H54 (cell line): ENCODE results near the gene HADHA.

ENCODE experiments used
- DNase-seq: peaks from one replicate; pipeline ENCODE4 v3.0.0; 2011; ENCODE audit warnings: low spot score, mixed read lengths; ENCODE audit not compliant: insufficient read length
- FAIRE-seq: peaks from 3 replicates; lab custom pipeline; 2011; peaks lifted over from hg19 to GRCh38; lab: Jason Lieb, UNC
- POLR2A ChIP-seq: IDR thresholded peaks from 2 replicates; pipeline ENCODE4 v1.6.1; 2011; ENCODE audit warnings: low read depth, mild to moderate bottlenecking, low read length

HADHA gene

DNA sequence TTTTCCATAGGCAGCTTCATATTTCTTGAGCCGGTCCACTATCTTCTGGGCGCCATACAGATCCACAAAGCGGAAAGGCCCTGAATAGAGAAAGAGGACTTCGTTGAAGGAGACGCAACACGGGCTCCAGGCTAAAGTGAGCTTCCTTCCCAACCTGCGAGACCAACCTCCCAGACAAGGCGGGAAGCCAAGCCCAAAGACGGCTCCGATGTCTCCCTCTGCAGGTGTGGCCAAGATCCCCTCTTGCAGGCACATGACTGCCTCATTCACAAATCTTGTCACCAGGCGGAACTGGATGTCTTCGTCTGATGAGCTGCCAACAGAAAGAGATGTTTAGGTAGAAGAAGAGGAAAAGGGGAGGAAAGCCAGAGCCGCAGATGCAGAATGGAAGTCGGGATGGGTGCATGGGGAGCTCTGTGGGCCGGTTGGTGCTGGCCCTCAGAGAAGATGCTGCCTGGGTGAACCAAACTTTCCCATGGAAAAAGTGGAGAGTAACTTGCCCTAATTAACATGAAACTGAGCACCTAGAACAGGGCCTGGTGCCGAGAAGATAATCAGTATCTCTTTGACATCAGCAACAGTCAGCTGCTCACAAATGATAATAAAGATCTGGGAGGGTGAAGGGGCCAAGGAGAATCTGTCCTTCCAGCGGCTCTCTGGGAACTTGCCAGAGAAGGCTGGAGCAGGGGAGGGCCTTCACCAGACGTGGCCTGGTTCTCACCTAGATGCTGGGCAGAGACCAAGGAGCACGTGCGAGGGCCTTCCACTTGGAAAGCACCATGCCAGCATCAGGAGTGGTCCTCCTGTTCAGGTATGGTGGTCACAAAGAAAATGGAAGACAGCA lies 52.9 kb downstream of the HADHA start:
- no peak for FAIRE-seq
- DNase-seq = no peak

DNA sequence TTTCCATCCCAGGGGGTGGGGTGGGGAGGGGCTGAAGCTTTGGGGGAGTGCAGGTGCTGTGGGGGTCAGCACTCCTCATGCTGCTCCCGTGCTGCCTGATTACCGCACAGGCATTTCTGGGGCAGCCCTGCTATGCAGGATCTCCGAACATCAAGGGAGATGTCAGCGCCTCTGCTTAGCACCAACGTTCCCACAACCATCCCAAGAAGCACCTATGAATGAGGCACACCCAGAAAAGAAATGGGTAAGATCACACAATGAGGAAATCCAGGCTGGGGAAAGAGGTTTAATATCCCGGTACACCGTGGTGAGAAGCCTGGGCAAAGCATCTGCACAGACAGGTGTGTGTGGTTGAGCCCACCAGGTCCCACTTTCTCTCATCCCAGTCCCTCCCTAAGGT lies 54.1 kb downstream of the HADHA start:
- FAIRE-seq (no peak), DNase-seq (no peak)
- TF ChIP-seq POLR2A = no peak

More for the DNA sequence above, 52.9 kb downstream of the HADHA start:
- TF ChIP-seq POLR2A = no peak

DNA sequence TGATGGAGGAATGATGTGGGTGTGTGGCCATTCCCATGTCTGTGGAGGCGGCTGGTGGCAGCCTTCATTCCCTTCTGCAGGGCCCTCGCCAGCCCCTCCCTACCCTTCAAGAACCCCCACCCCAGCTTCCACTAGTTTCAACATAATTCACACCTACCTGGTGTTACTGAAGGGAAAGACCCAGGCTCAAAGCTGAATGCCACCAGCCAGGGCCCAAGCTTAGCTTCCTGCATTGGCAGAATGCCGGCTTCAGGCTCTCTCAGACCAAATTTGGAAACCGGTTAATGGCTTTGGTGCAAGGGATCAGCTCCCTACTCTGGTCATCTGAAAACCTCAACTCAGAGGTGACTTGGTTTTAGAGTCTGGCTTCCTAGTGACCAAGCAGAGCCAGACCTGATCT lies 54.7 kb downstream of the HADHA start:
- no peak for FAIRE-seq
- DNase-seq = no peak
- TF ChIP-seq POLR2A = no peak

DNA sequence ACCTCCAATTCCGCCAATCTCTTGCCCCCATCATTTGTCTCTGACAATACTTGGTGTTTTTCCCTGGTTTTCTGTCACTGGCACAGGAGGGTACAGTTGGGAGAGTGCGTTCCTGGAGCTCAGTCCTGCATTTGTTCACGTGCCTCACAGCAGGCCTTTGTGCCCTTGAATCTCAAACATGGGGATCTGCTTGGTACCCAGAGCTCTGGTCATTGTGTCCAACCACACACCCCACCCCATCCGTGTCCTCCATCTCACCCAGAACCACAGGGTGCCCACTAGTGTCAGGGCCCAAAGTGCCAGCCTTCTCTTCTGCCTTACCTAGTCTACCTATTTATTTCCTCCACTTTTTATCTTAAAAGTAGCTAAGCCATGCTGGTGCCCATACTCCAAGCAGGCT lies 55.3 kb downstream of the HADHA start:
- no peak for FAIRE-seq
- no peak for TF ChIP-seq POLR2A

DNA sequence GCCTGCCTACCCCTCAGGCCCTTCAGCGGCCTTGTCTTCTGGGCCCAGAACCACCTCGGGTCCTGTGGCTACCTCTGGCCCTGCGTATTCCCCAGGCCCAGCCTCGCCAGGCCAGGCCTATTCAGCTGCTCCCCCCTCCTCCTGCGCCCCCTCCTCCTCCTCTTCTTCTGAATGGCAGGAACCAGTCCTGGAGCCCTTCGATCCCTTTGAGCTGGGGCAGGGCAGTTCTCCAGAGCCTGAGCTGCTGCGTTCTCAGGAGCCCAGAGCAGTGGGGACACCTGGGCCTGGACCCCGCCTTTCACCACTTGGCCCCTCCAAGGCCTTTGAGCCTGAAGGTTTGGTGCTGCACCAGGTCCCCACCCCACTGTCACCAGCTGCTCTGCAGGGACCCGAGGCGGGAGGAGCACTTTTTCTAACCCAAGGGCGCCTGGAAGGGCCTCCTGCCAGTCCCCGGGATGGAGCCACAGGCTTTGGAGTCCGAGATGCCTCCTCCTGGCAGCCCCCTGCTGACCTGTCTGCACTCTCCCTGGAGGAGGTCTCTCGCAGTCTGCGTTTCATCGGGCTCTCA lies 56.8 kb downstream of the HADHA start:
- no peak for DNase-seq
- no peak for TF ChIP-seq POLR2A
- no peak for FAIRE-seq

More for the DNA sequence above, 55.3 kb downstream of the HADHA start:
- DNase-seq = no peak

DNA sequence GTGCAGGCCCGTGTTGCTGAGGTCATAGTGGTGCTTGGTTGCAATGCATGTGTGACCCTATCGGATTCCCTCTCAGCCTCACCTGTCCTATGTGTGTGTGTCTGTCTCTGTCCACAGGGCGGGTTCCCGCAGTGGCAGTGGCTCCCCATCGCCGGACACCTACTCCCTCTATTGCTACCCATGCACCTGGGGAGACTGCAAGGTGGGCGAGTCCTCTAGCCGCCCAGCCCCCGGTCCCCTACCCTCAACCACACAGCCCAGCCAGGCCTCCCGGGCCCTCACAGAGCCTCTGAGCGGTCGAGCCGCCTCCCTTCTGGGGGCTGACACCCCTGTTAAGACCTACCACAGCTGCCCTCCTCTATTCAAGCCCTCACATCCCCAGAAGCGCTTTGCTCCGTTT lies 57.3 kb downstream of the HADHA start:
- no peak for TF ChIP-seq POLR2A
- FAIRE-seq (no peak), DNase-seq (no peak)

DNA sequence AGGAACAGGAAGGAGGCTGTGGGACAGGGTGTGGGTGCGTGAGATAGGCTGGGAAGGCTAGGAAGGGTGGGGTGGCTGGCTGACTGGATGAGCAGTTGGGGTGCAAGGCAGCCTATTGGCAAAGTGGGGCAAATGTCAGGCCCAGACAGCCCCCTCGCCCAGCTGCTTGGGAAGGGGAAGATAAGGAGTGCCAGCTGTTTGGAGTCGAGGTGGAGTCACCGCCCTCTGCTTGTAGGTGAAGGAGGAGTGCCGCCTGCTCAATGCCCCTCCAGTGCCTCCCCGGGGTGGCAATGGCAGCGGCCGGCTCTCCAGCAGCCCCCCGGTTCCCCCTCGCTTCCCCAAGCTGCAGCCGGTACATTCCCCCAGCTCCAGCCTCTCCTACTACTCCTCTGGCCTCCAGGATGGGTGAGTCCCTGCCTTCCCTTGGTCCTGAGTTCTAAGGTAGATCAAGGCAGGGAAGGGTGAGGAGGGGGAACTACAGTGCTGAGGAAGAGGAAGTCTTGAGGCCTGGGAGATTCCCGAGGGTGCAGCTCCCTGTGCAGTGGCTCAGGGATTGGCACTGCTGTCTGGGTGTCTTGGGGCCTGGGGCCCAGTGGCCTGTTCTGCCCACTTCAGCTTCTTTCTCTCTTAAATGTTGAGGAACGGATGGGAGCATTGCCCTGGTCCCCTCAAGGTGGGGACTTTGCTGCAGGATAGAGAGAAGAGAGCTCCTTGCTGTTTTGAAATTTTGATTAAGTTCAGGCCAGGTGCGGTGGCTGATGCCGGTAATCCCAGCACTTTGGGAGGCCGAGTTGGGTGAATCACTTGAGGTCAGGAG lies 58.3 kb downstream of the HADHA start:
- FAIRE-seq (no peak), DNase-seq (no peak)
- TF ChIP-seq POLR2A = no peak

DNA sequence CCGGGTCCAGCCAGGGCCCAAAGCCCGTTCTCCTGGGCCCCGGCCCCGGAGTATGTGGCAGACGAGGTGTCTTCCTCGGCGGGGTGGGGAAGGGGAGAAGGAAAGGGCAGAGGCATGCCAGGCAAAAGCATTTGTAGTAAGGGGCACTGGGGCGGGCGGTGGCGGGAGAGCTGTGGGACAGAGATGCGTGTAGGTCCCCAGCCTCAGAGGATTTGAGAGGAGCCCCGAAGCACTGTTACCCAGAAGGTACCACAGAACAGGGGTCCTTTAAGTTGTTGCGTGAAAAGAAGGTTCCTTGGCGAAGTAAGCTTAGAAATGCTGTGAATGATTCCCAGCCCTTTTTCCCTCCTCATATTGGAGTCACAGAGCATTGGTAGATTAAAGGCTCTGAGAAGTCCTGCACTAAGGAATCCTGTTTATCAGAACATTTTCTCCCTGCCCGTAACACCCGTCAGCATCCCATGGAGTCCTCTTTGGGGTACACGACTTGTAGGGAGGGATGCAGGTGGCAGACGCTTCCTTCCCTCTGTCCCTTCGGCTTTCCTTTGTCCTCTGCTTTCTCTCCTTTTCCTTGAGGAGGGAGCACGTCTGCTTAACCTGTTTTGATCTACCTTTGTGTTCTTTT lies 59.0 kb downstream of the HADHA start:
- TF ChIP-seq POLR2A = no peak
- FAIRE-seq = no peak
- DNase-seq = no peak

DNA sequence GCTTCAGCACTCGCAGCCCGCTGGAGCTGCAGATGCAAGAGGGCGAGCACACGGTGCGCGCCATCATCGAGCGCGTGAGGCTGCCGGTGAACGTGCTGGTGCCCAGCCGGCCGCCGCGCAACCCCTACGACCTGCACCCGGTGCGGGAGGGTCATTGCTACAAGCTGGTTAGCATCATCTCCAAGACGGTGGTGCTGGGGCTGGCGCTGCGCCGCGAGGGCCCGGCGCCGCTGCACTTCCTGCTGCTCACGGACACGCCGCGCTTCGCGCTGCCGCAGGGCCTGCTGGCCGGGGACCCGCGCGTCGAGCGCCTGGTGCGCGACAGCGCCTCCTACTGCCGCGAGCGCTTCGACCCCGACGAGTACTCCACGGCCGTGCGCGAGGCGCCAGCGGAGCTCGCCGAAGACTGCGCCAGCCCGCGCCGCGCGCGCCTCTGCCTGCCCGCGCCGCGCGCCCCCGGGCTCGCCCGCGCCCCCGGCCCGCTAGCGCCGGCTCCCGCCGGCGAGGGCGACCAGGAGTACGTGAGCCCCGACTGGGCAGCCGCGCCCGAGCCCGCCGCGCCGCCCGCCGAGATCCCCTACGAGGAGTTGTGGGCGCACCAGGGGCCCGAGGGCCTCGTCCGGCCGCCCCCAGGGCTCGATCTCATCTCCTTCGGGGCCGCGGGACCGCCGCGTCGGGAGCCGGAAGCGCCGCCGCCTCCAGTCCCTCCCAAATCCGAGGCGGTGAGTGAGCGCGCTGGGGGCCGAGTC lies 59.7 kb downstream of the HADHA start:
- TF ChIP-seq POLR2A = no peak
- DNase-seq (no peak), FAIRE-seq (no peak)

DNA sequence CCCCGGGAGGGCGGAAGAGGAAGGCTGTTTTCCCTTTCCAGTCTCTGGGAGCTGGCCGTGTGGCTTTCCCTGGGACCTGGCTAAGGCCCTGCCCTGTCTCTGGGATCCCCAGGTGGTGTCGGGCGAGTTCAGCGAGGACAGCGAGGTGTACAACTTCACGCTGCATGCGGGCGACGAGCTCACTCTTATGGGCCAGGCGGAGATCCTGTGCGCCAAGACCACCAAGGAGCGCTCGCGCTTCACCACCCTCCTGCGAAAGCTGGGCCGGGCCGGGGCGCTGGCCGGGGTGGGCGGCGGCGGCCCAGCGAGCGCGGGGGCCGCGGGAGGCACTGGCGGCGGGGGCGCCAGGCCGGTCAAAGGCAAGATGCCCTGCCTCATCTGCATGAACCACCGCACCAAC lies 60.3 kb downstream of the HADHA start:
- no peak for FAIRE-seq
- no peak for DNase-seq
- TF ChIP-seq POLR2A = no peak

DNA sequence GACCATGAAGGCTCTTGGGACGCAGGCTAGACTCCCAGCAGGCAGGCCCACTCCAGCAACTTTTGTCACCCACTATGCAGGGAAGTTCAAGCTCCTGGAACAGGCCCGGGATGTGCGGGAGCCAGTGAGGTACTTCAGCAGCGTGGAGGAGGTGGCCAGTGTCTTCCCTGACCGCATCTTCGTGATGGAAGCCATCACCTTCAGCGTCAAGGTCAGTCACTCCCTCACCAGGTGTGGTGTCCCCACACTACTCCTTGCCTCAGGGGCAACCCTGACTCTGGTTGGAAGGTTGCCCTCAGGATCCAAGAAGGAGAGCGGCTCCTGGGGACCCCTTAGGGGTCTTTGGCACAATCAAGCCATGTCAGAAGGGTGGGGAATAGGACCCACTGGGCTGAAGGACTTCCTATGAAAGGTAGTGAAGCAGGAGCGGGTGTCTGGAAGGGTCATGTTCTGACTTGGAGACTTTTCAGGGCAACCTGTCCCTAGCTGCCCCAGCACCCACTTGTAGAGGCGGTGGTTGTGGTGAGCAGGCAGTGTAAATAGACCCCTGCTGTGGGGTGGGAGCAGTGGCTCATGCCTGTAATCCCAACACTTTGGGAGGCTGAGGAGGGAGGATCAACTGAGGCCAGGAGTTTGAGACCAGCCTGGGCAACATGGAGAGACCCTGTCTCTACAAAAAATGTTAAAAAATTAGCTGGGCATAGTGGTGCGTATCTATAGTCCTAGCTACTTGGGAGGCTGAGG lies 61.4 kb downstream of the HADHA start:
- FAIRE-seq (no peak), DNase-seq (no peak)
- TF ChIP-seq POLR2A = no peak

DNA sequence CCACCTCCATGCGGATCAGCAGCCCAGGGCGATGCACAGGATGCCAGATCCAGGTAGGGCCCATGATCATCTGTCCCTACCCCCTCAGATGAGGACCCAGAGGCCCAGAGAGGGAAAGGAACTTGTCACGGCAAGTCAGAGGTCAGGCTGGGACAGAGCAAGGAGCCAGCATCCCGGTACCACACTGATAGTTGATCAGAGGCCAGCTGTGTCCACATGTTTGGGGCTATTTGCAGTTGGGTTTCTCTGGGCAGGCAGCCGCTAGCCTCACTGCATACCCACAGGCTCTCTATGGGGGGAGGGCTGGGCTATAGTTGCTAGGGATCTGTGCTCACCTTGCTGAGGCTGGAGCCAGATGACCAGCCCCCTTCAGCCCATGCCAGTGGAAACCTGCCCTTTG lies 62.0 kb downstream of the HADHA start:
- FAIRE-seq (no peak), DNase-seq (no peak)
- TF ChIP-seq POLR2A = no peak

DNA sequence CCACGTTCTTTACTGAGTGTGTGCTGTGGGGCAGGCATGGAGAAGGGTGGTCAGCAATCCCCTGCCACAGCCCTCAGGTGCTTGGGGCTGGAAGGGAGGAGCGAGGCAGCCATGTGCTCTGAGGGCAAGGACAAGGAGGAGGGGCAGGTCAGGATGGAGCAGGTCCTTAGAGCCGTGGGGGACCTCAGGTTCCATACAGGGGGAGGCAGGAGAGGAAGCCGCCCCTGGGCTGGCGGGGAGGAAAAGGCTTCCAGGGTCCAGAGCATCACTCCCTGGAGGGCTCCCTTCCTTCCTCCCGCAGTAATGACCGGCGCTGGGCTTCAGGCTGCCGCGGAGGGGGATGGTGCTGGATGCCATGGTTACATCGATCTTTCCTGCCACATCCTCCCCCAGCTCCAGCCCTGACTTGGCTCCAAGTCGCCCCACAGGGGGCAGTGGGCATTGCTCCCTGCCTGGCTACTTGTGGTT lies 65.0 kb downstream of the HADHA start:
- TF ChIP-seq POLR2A = no peak
- DNase-seq = no peak
- FAIRE-seq = no peak
